ENCODE measurements around the gene GNL1. TPM values are rescaled to one million over a fixed set of nuclear protein-coding genes. Genes with fewer than 3 reads are reported as not detected.

GNL1 gene, protein sequence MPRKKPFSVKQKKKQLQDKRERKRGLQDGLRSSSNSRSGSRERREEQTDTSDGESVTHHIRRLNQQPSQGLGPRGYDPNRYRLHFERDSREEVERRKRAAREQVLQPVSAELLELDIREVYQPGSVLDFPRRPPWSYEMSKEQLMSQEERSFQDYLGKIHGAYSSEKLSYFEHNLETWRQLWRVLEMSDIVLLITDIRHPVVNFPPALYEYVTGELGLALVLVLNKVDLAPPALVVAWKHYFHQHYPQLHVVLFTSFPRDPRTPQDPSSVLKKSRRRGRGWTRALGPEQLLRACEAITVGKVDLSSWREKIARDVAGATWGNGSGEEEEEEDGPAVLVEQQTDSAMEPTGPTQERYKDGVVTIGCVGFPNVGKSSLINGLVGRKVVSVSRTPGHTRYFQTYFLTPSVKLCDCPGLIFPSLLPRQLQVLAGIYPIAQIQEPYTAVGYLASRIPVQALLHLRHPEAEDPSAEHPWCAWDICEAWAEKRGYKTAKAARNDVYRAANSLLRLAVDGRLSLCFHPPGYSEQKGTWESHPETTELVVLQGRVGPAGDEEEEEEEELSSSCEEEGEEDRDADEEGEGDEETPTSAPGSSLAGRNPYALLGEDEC
- 59.3 and 67.1 TPM in 2 replicates for total RNA-seq (ENCODE audit: low replicate concordance)
- long read RNA-seq, full-length matches to known transcripts = 28 of 35 reads
- long read RNA-seq, partial matches to known transcripts = 5 of 35 reads
- long read RNA-seq, other reads (novel, unspliced or antisense) = 2 of 35 reads

DNA sequence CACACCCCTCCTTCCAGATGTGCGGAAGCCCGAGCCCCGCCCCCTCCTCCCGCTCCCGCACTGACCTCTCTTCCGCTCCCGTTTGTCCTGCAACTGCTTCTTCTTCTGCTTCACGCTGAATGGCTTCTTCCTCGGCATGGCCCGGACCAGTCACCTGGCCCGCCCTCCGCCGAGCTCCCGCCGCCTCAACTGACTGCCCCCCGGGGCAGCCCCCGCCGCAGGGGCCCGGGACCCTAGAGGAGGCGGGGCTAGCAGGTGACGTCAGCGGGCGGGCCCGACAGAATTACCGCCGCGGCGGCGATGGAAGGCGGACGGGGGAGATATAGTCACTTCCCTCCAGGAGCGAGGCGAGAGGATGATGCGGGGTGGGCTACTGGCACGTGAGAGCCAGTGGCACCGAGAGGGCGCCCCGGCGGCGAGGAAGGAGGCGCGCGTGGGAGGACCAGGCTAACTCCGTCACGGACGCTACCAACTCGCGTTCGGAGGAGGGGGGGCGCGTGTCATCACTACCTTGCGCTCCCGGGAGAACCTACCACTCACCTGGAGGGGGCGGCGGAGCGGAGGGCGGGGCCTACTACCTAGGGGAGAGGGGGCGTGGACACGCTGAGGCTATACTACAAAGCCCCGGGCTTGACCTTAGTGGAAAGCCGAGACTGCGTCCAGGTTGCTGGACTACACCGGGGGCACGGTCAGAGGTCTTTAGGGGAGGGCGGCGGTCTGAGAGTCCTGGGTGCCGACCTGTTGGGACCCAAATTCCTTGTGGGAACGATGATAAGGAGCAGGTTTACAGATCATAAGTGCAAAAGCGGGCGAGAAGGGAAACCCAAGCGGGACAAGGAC is at the start of gene GNL1:
Gene GNL1, minus strand, starts transcription at position 424 of the 840 bp plus-strand sequence. Its CDS starts 286 bp downstream, at position 138.
- peaks cover 27% of the 10 kb centered on the region for H3K4me1 Mint-ChIP-seq (ENCODE audit: unreplicated experiment)
- peaks cover 18% of the 10 kb centered on the region for H3K36me3 Mint-ChIP-seq
- peak; percentile 96 for DNase-seq (ENCODE audit: extremely low spot score, unreplicated experiment)
- peak within 1 kb of the TSS; percentile 99 for H3K4me3 Mint-ChIP-seq
- TF ChIP-seq, protein P1, sequence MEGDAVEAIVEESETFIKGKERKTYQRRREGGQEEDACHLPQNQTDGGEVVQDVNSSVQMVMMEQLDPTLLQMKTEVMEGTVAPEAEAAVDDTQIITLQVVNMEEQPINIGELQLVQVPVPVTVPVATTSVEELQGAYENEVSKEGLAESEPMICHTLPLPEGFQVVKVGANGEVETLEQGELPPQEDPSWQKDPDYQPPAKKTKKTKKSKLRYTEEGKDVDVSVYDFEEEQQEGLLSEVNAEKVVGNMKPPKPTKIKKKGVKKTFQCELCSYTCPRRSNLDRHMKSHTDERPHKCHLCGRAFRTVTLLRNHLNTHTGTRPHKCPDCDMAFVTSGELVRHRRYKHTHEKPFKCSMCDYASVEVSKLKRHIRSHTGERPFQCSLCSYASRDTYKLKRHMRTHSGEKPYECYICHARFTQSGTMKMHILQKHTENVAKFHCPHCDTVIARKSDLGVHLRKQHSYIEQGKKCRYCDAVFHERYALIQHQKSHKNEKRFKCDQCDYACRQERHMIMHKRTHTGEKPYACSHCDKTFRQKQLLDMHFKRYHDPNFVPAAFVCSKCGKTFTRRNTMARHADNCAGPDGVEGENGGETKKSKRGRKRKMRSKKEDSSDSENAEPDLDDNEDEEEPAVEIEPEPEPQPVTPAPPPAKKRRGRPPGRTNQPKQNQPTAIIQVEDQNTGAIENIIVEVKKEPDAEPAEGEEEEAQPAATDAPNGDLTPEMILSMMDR (conservative IDR thresholded peaks at IDR 0.05) = no peak
- peak within 1 kb of the TSS; percentile 99 for H3K27ac Mint-ChIP-seq
- H3K9me3 Mint-ChIP-seq = no peaks in the 10 kb centered on the region
- no peaks in the 10 kb centered on the region for H3K27me3 Mint-ChIP-seq

DNA sequence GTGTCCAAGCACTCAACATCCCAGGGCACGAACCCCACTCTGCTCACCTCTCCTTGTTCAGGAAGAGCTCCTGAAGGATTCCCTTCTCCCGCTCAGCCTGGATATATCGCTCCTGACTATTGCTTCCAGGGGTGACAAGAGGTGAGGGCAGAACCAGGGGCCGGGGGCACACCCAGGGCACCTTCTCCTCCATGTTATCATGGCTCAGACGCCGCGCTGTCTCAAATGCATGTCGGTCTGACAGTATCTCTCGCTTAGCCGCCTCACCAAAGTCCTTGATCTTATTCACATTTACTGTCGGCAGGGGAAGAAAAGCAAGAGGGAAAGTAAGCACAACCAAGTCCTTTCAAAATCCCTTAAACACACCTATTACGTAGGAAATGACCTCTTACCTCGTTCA is 47.7 kb upstream of the GNL1 start:
- H3K9me3 Mint-ChIP-seq = no peaks in the 10 kb centered on the region
- H3K27me3 Mint-ChIP-seq = no peaks in the 10 kb centered on the region
- no peak overlapping the region for H3K4me3 Mint-ChIP-seq
- H3K27ac Mint-ChIP-seq = no peak overlapping the region
- DNase-seq (ENCODE audit: extremely low spot score, unreplicated experiment) = no peak
- TF ChIP-seq, protein P1 (conservative IDR thresholded peaks at IDR 0.05) = no peak
- no peaks in the 10 kb centered on the region for H3K4me1 Mint-ChIP-seq (ENCODE audit: unreplicated experiment)
- peaks cover 55% of the 10 kb centered on the region for H3K36me3 Mint-ChIP-seq

DNA sequence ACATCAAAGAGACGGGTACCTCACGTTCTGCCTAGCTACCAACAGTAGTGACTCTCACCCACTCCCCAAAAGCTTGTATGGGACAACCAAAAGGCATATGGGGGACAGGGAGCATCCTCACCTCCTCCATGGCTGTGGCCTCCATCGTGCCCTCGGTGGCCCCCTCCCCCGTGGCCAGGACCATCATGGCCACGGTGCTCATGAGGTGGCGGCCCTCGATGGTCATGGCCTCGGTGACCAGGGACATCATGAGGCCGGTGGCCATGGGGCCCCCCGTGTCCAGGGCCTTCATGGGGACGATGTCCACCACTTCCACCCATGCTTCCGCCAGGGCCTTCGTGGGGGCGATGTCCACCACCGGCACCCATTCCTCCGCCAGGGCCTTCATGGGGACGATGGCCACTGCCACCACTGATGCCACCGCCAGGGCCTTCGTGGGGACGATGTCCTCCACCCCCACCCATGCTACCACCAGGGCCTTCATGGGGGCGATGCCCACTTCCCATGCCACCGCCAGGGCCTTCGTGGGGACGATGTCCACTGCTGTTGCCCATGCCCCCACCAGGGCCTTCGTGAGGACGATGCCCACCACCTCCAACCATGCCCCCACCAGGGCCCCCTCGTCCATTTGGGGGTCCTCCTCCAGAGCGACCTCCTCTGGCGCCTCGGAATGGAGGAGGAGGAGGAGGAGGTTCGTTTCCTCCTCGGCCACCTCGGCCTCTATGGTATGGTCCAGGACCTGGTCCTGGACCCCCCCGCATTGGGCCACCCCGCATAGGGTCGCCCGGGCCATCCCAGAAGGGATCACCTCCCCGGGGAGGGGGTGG is 45.7 kb upstream of the GNL1 start:
- TF ChIP-seq, protein P1 (conservative IDR thresholded peaks at IDR 0.05) = no peak
- Mint-ChIP-seq H3K4me3 (no peak overlapping the region), H3K9me3 (no peaks in the 10 kb centered on the region), H3K27me3 (no peaks in the 10 kb centered on the region), H3K4me1 (ENCODE audit: unreplicated experiment) (peaks cover 5% of the 10 kb centered on the region), H3K27ac (no peak overlapping the region), H3K36me3 (peaks cover 49% of the 10 kb centered on the region)
- DNase-seq (ENCODE audit: extremely low spot score, unreplicated experiment) = no peak

DNA sequence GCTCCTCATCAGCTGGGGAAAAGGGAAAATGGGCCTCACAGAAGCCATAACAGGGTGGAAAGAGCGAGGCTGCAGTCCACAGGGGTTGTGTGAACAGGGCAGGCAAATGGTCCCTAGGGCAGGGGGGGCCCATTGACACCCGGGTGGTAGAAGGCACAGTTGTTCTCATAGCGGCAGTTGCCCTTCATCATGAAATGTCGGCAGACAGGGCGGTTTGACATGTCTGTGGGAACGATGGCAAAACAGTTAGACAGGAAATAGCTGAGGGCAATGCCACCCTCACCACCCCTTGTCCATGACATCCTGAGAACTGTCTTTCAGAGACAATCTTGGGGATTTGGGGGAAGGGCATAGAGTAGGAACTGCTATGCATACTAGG is 45.1 kb upstream of the GNL1 start:
- H3K27ac Mint-ChIP-seq = no peak overlapping the region
- H3K36me3 Mint-ChIP-seq = peaks cover 46% of the 10 kb centered on the region

More for the DNA sequence above, 45.1 kb upstream of the GNL1 start:
- H3K4me1 Mint-ChIP-seq (ENCODE audit: unreplicated experiment) = peaks cover 5% of the 10 kb centered on the region
- DNase-seq (ENCODE audit: extremely low spot score, unreplicated experiment) = no peak
- no peak overlapping the region for H3K4me3 Mint-ChIP-seq
- TF ChIP-seq, protein P1 (conservative IDR thresholded peaks at IDR 0.05) = no peak
- no peaks in the 10 kb centered on the region for H3K9me3 Mint-ChIP-seq
- H3K27me3 Mint-ChIP-seq = no peaks in the 10 kb centered on the region
